ENCODE measurements around the gene LRAT. TPM values are rescaled to one million over a fixed set of nuclear protein-coding genes. Genes with fewer than 3 reads are reported as not detected.

Gene LRAT
- 1 to 10 TPM in 1 of 4 donors, under 1 TPM in 2, not detected in 1; 0.42 to 1.1 (median 0.60) TPM for total RNA-seq

GRCh38 chr4:154743683-154744340 lies at the start of gene LRAT:
Gene LRAT, plus strand, starts transcription at chr4:154744000. Its CDS starts 327 bp downstream, at chr4:154744327.
- TF ChIP-seq POLR2A (IDR thresholded peaks at IDR 0.05) = no peak
- TF ChIP-seq CTCF (IDR thresholded peaks at IDR 0.05) = no peak
- no peak for TF ChIP-seq EP300 (IDR thresholded peaks at IDR 0.05)
- 1 to 3% methylated on average over 47 to 50 of the region's 55 CpGs for WGBS, 2 donors
- Histone ChIP-seq H3K27me3 (peaks cover 0 to 36% of the 10 kb centered on the region in 2 donors), H3K4me1 (peaks cover 0 to 39% (median 13%) of the 10 kb centered on the region in 4 donors), H3K36me3 (no peaks in the 10 kb centered on the region), H3K4me3 (peak within 1 kb of the TSS; percentile 31 to 64 (median 51)), H3K27ac (no peak within 1 kb of the TSS), H3K9me3 (no peaks in the 10 kb centered on the region)
- no peak for DNase-seq (ENCODE audit: low spot score in 2 of 2)

- no peak overlapping the region for H3K27ac ChIP-seq
- no peaks in the 10 kb centered on the region for H3K4me1 ChIP-seq
- 36 to 41% methylated on average over 3 of the region's 3 CpGs for WGBS, 2 donors
- no peaks in the 10 kb centered on the region for H3K27me3 ChIP-seq
- no peak for TF ChIP-seq POLR2A (IDR thresholded peaks at IDR 0.05)
- no peak for TF ChIP-seq EP300 (IDR thresholded peaks at IDR 0.05)
- no peak for TF ChIP-seq CTCF (IDR thresholded peaks at IDR 0.05)
- no peak for DNase-seq (ENCODE audit: low spot score in 2 of 2)
- H3K36me3 ChIP-seq = no peaks in the 10 kb centered on the region
- H3K4me3 ChIP-seq = no peak overlapping the region
- H3K9me3 ChIP-seq = no peaks in the 10 kb centered on the region
These were observed 35.9 kb upstream of the LRAT start for GRCh38 chr4:154707877-154708276.

- no peak overlapping the region for H3K4me3 ChIP-seq
- no peaks in the 10 kb centered on the region for H3K27me3 ChIP-seq
- H3K4me1 ChIP-seq = no peaks in the 10 kb centered on the region
- H3K27ac ChIP-seq = no peak overlapping the region
- no peaks in the 10 kb centered on the region for H3K9me3 ChIP-seq
- DNase-seq (ENCODE audit: low spot score in 2 of 2) = no peak
- H3K36me3 ChIP-seq = no peaks in the 10 kb centered on the region
- TF ChIP-seq POLR2A (IDR thresholded peaks at IDR 0.05) (no peak), EP300 (IDR thresholded peaks at IDR 0.05) (no peak), CTCF (IDR thresholded peaks at IDR 0.05) (no peak)
- WGBS, 2 donors = 23 to 35% methylated on average over 4 of the region's 4 CpGs
These were observed 34.2 kb upstream of the LRAT start for GRCh38 chr4:154709550-154709949.

- H3K36me3 ChIP-seq = no peaks in the 10 kb centered on the region
- no peak for DNase-seq (ENCODE audit: low spot score in 2 of 2)
- H3K4me3 ChIP-seq = no peak overlapping the region
- no peaks in the 10 kb centered on the region for H3K4me1 ChIP-seq
- TF ChIP-seq EP300 (IDR thresholded peaks at IDR 0.05) (no peak), CTCF (IDR thresholded peaks at IDR 0.05) (no peak), POLR2A (IDR thresholded peaks at IDR 0.05) (no peak)
- H3K9me3 ChIP-seq = no peaks in the 10 kb centered on the region
- H3K27ac ChIP-seq = no peak overlapping the region
- H3K27me3 ChIP-seq = no peaks in the 10 kb centered on the region
These were observed 32.3 kb upstream of the LRAT start for GRCh38 chr4:154711522-154711921.

- H3K27ac ChIP-seq = no peak overlapping the region
- WGBS, 2 donors = 71 to 74% methylated on average over 4 of the region's 4 CpGs
- DNase-seq (ENCODE audit: low spot score in 2 of 2) = no peak
- H3K4me1 ChIP-seq = no peaks in the 10 kb centered on the region
- no peaks in the 10 kb centered on the region for H3K27me3 ChIP-seq
- no peaks in the 10 kb centered on the region for H3K9me3 ChIP-seq
- TF ChIP-seq CTCF (IDR thresholded peaks at IDR 0.05) (no peak), EP300 (IDR thresholded peaks at IDR 0.05) (no peak), POLR2A (IDR thresholded peaks at IDR 0.05) (no peak)
- H3K4me3 ChIP-seq = no peak overlapping the region
- H3K36me3 ChIP-seq = no peaks in the 10 kb centered on the region
These were observed 29.3 kb upstream of the LRAT start for GRCh38 chr4:154714339-154715040.

All from tibial nerve (tissue), 4 donors.